MG63 (cell line): ENCODE results near the gene FBXO17. TPM values are rescaled to one million over a fixed set of nuclear protein-coding genes. Genes with fewer than 3 reads are reported as not detected.

Experiments
- DNase-seq: peaks from one replicate; pipeline ENCODE4 v3.0.0-alpha.2; 2020
- H3K27me3 ChIP-seq: fragments of 250-450 bp; sonication (Bioruptor Pico); 2 replicates; pipeline ENCODE4 v1.5.1; 2020; ENCODE audit warnings: mild to moderate bottlenecking, moderate library complexity
- H3K36me3 ChIP-seq: fragments of 250-450 bp; sonication (Bioruptor Pico); 2 replicates; pipeline ENCODE4 v1.5.1; 2020; ENCODE audit warnings: mild to moderate bottlenecking, moderate library complexity
- H3K4me3 ChIP-seq: fragments of 250-450 bp; sonication (Bioruptor Pico); 2 replicates; pipeline ENCODE4 v1.5.1; 2020; ENCODE audit warnings: mild to moderate bottlenecking, moderate library complexity
- H3K9me3 ChIP-seq: fragments of 250-450 bp; sonication (Bioruptor Pico); 2 replicates; pipeline ENCODE4 v1.5.1; 2020; ENCODE audit warnings: mild to moderate bottlenecking, moderate library complexity
- total RNA-seq: library from RNA; depleted of rRNA; stranded (reverse); fragments of >200 nt; shearing (Covaris generic); gene quantifications from 2 replicates; pipeline ENCODE4 v1.2.3, GENCODE V29; 2014; ENCODE audit warnings: low replicate concordance

Gene FBXO17
- total RNA-seq, 1 experiment from 2014 or later = 67.1 TPM

- Histone ChIP-seq H3K27me3 (no peaks in the 10 kb centered on the region), H3K4me3 (no peak overlapping the region), H3K36me3 (no peaks in the 10 kb centered on the region; the same call in 1 of the 2 replicates), H3K9me3 (no peaks in the 10 kb centered on the region)
- DNase-seq = peak; percentile 40
Measured at GRCh38 chr19:38912600-38913514, 62.7 kb downstream of the FBXO17 start.

GRCh38 chr19:38911388-38912001, 64.0 kb downstream of the FBXO17 start:
- no peaks in the 10 kb centered on the region for H3K27me3 ChIP-seq
- no peaks in the 10 kb centered on the region for H3K9me3 ChIP-seq
- H3K4me3 ChIP-seq = no peak overlapping the region
- DNase-seq = no peak
- peaks cover 11% of the 10 kb centered on the region for H3K36me3 ChIP-seq

GRCh38 chr19:38910488-38910887, 65.1 kb downstream of the FBXO17 start:
- H3K36me3 ChIP-seq = peaks cover 11% of the 10 kb centered on the region
- no peak overlapping the region for H3K4me3 ChIP-seq
- no peaks in the 10 kb centered on the region for H3K9me3 ChIP-seq
- DNase-seq = no peak
- H3K27me3 ChIP-seq = no peaks in the 10 kb centered on the region

- no peaks in the 10 kb centered on the region for H3K27me3 ChIP-seq
- H3K9me3 ChIP-seq = no peaks in the 10 kb centered on the region
- H3K4me3 ChIP-seq = no peak overlapping the region
- no peak for DNase-seq
- H3K36me3 ChIP-seq = peaks cover 13% of the 10 kb centered on the region
Measured at GRCh38 chr19:38908911-38909310, 66.6 kb downstream of the FBXO17 start.

- no peak for DNase-seq
- Histone ChIP-seq H3K9me3 (no peaks in the 10 kb centered on the region), H3K27me3 (no peaks in the 10 kb centered on the region), H3K4me3 (no peak overlapping the region), H3K36me3 (peaks cover 13% of the 10 kb centered on the region)
Measured at GRCh38 chr19:38907670-38908069, 67.9 kb downstream of the FBXO17 start.

GRCh38 chr19:38907227-38907626, 68.3 kb downstream of the FBXO17 start:
- peaks cover 13% of the 10 kb centered on the region for H3K36me3 ChIP-seq
- no peaks in the 10 kb centered on the region for H3K27me3 ChIP-seq
- H3K4me3 ChIP-seq = no peak overlapping the region
- no peak for DNase-seq
- no peaks in the 10 kb centered on the region for H3K9me3 ChIP-seq

- H3K9me3 ChIP-seq = peaks cover 4% of the 10 kb centered on the region
- no peak overlapping the region for H3K4me3 ChIP-seq
- H3K36me3 ChIP-seq = peaks cover 15% of the 10 kb centered on the region
- no peak for DNase-seq
- no peaks in the 10 kb centered on the region for H3K27me3 ChIP-seq
Measured at GRCh38 chr19:38905620-38906019, 69.9 kb downstream of the FBXO17 start.

- Histone ChIP-seq H3K27me3 (no peaks in the 10 kb centered on the region), H3K9me3 (peaks cover 4% of the 10 kb centered on the region), H3K4me3 (no peak overlapping the region), H3K36me3 (peaks cover 15% of the 10 kb centered on the region)
- no peak for DNase-seq
Measured at GRCh38 chr19:38904581-38905539, 70.7 kb downstream of the FBXO17 start.

GRCh38 chr19:38901683-38902082, 73.9 kb downstream of the FBXO17 start:
- peaks cover 6% of the 10 kb centered on the region for H3K36me3 ChIP-seq
- H3K4me3 ChIP-seq = no peak overlapping the region
- no peaks in the 10 kb centered on the region for H3K27me3 ChIP-seq
- H3K9me3 ChIP-seq = peaks cover 4% of the 10 kb centered on the region
- no peak for DNase-seq

GRCh38 chr19:38900743-38901190, 74.8 kb downstream of the FBXO17 start:
- no peak for DNase-seq

GRCh38 chr19:38900202-38900629, 75.3 kb downstream of the FBXO17 start:
- Histone ChIP-seq H3K9me3 (peaks cover 4% of the 10 kb centered on the region), H3K27me3 (no peaks in the 10 kb centered on the region), H3K4me3 (peak overlapping the region; percentile 79), H3K36me3 (peaks cover 5% of the 10 kb centered on the region)
- no peak for DNase-seq

More at GRCh38 chr19:38900743-38901190, 74.8 kb downstream of the FBXO17 start:
- H3K9me3 ChIP-seq = peaks cover 4% of the 10 kb centered on the region
- peaks cover 5% of the 10 kb centered on the region for H3K36me3 ChIP-seq
- H3K4me3 ChIP-seq = peak overlapping the region; percentile 79
- H3K27me3 ChIP-seq = no peaks in the 10 kb centered on the region

GRCh38 chr19:38899447-38900201, 75.9 kb downstream of the FBXO17 start, which contains the start of the genes NFKBIB and SIRT2:
NFKBIB (plus strand) TSS chr19:38899969; CDS start chr19:38900033, 64 bp downstream.
SIRT2 (minus strand) TSS chr19:38899618; CDS start chr19:38899521, 97 bp downstream.
- Histone ChIP-seq H3K27me3 (no peaks in the 10 kb centered on the region), H3K36me3 (peaks cover 2% of the 10 kb centered on the region; the same call in 1 of the 2 replicates), H3K4me3 (peak within 1 kb of the TSS; percentile 79), H3K9me3 (peaks cover 4% of the 10 kb centered on the region)
- peak; percentile 100 for DNase-seq

GRCh38 chr19:38898788-38899446, 76.6 kb downstream of the FBXO17 start:
- peaks cover 4% of the 10 kb centered on the region for H3K9me3 ChIP-seq
- peak overlapping the region; percentile 79 for H3K4me3 ChIP-seq
- H3K36me3 ChIP-seq = peaks cover 2% of the 10 kb centered on the region; the same call in 1 of the 2 replicates
- DNase-seq = peak; percentile 16
- no peaks in the 10 kb centered on the region for H3K27me3 ChIP-seq

GRCh38 chr19:38894968-38895367, 80.6 kb downstream of the FBXO17 start:
- Histone ChIP-seq H3K9me3 (no peaks in the 10 kb centered on the region), H3K36me3 (no peaks in the 10 kb centered on the region), H3K4me3 (no peak overlapping the region), H3K27me3 (no peaks in the 10 kb centered on the region)
- no peak for DNase-seq

- no peak for DNase-seq
- Histone ChIP-seq H3K9me3 (no peaks in the 10 kb centered on the region), H3K4me3 (no peak overlapping the region), H3K36me3 (peaks cover 9% of the 10 kb centered on the region; the same call in 1 of the 2 replicates), H3K27me3 (no peaks in the 10 kb centered on the region)
Measured at GRCh38 chr19:38893341-38893771, 82.2 kb downstream of the FBXO17 start.
